GM12873 (cell line): ENCODE results near the gene PPP6R3.

Experiments used
- CTCF ChIP-seq: IDR thresholded peaks from 2 replicates; pipeline ENCODE4 v1.5.1; 2012; ENCODE audit warnings: low read depth, mild to moderate bottlenecking, moderate library complexity, low read length, control low read depth; ENCODE audit not compliant: insufficient read depth; ENCODE audit errors: missing control alignments

PPP6R3 gene

GRCh38 chr11:68497761-68498160 lies 37.2 kb downstream of the PPP6R3 start:
- no peak for TF ChIP-seq CTCF

GRCh38 chr11:68498321-68498720 lies 37.8 kb downstream of the PPP6R3 start:
- no peak for TF ChIP-seq CTCF

GRCh38 chr11:68498903-68499883 lies 38.6 kb downstream of the PPP6R3 start:
- TF ChIP-seq CTCF = no peak

GRCh38 chr11:68500206-68500605 lies 39.7 kb downstream of the PPP6R3 start:
- TF ChIP-seq CTCF = no peak

- TF ChIP-seq CTCF = no peak
Measured at GRCh38 chr11:68501813-68502212, 41.3 kb downstream of the PPP6R3 start.

- no peak for TF ChIP-seq CTCF
Measured at GRCh38 chr11:68503251-68503687, 42.7 kb downstream of the PPP6R3 start.

- TF ChIP-seq CTCF = no peak
Measured at GRCh38 chr11:68503792-68504191, 43.2 kb downstream of the PPP6R3 start.
